ENCODE results near the gene TMEM255B.
"Not testable (repeated sequence)": the region's sequence is repeated elsewhere in the genome, so short reads cannot be mapped to it uniquely, and the experiment has no call there.

The TMEM255B gene

DNA sequence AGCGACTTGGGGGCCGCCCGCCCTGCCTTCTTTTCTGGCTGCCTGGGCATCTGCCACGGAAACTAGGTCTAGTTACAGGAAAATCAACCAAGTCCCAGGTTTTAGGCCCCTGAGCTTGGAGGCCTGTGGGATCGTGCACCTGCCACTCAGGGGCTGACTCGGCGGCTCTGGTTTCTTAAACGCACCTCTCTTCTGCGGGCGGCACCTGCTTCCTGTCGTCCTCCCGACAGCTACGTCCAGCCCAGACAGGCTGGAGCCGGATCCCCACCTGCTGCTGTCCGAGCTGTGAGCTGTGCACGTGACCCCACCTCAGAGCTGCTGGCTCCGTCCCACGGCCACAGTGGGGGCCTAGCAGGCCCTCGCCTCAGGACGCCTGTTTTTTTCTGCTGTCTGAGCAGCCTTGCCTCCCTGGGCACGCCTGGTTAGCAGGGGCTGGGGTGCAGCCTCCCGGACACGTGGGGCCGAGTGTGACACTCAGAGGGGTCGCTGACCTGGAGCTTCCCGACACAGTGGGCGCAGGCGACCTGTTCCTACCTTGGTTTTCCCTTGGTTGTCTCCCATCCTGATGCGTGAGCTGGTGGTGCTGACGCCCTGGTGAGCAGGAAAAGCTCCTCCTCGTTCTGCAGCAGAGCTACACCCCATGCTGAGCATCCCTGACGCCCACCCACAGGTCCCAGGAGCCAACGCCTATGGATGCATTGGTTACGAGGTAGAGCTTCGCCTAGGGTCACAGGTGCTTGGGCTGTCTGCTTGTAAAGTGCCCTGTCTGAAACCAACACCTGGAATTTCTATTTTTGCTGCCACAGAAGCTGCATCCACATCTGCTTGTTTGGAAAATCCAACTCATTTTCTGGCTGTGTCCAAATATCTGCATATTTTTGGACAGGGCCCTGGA, 17.5 kb downstream of the TMEM255B start:
- peak in 2 of 42 donors; percentile 29 to 30 for DNase-seq
- intact Hi-C loops (cut with DNase I): no loop called here

DNA sequence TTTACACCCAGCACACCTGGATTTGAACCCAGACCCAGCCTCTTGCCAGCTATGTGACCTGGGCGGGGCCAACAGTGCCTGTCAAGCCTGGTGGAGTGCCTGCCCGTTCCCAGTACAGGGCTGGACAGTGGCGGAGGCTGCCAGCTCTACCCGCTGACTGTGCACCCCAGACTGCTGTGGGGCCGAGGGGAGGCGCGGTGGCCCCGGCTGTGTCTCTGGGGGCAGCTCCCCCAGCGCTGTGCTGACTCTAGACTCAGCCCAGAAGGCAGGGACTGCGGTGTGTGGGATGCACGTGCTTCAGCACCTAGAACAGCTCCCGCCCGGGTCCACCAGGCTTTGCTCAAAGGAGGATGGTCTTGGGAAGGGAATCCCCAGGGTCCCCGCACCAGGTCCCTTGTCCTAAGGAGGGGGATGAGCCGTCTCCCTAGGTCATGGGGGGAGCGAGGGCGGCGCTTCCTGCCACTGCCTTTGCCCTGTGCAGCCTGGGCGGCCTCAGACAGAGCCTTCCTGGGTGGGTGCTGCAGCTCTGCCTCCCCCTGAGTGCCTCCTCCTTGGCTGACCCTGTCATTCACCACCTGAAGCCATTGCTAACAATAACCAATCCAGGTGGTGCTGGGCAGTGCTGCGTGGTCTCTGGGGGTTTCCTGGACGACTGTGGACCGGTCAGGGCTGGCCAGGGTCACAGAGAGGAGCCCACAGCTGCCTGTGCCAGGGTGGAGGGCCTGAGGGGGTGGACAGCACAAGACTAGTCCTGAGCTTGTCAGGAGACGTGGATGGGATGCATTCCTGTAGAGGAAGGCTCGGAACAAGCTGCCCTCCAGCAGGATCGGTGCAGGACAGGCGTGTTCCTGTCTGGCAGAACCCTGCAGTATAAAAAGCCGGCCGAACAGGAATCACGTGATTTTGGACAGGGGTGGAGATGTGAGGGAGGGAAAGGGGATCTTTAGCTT, 18.6 kb downstream of the TMEM255B start:
- DNase-seq: peak in 2 of 42 donors; percentile 14 to 27
- intact Hi-C loops (cut with DNase I): no loop called here

GRCh38 chr13:113781571-113781970, 22.5 kb downstream of the TMEM255B start:
- no peak for DNase-seq
- intact Hi-C loops (cut with DNase I): no loop called here

- peak in 2 of 42 donors; percentile 2 to 20 for DNase-seq
- intact Hi-C loops (cut with DNase I): no loop called here
These were observed 23.4 kb downstream of the TMEM255B start for GRCh38 chr13:113782472-113782871.

GRCh38 chr13:113783200-113783881, 24.3 kb downstream of the TMEM255B start:
- intact Hi-C loops (cut with DNase I): no loop called here
- DNase-seq: peak in 2 of 42 donors; percentile 2 to 14

GRCh38 chr13:113783966-113784644, 25.1 kb downstream of the TMEM255B start:
- peak in 1 of 42 donors; percentile 3 for DNase-seq
- intact Hi-C loops (cut with DNase I): no loop called here

GRCh38 chr13:113784645-113785024, 25.6 kb downstream of the TMEM255B start:
- DNase-seq: peak in 2 of 42 donors; percentile 22 to 24
- intact Hi-C loops (cut with DNase I): no loop called here

GRCh38 chr13:113785051-113786010, 26.3 kb downstream of the TMEM255B start:
- DNase-seq: peak in 2 of 42 donors; percentile 1 to 16
- intact Hi-C loops (cut with DNase I): no loop called here

GRCh38 chr13:113786262-113786841, 27.3 kb downstream of the TMEM255B start:
- DNase-seq: peak in 1 of 42 donors; percentile 2
- intact Hi-C loops (cut with DNase I): no loop called here

- intact Hi-C loops (cut with DNase I): no loop called here
- DNase-seq: peak in 2 of 42 donors; percentile 0 to 2
These were observed 28.7 kb downstream of the TMEM255B start for GRCh38 chr13:113787694-113788093.

GRCh38 chr13:113788413-113789135, 29.5 kb downstream of the TMEM255B start:
- peak in 2 of 42 donors; percentile 8 to 29 for DNase-seq
- intact Hi-C loops (cut with DNase I): no loop called here

GRCh38 chr13:113789167-113789566, 30.1 kb downstream of the TMEM255B start:
- DNase-seq: peak in 1 of 42 donors; percentile 7
- intact Hi-C loops (cut with DNase I): no loop called here

- DNase-seq: peak in 1 of 42 donors; percentile 0
- intact Hi-C loops (cut with DNase I): not testable (repeated sequence)
These were observed 30.9 kb downstream of the TMEM255B start for GRCh38 chr13:113789931-113790330.

- intact Hi-C loops (cut with DNase I): no loop called here
- DNase-seq: peak in 2 of 42 donors; percentile 2 to 8
These were observed 32.2 kb downstream of the TMEM255B start for GRCh38 chr13:113791226-113791625.

GRCh38 chr13:113791761-113792160, 32.7 kb downstream of the TMEM255B start:
- intact Hi-C loops (cut with DNase I): no loop called here
- DNase-seq: peak in 3 of 42 donors; percentile 6 to 10 (median 7)

- DNase-seq: peak in 2 of 42 donors; percentile 0 to 9
These were observed 33.3 kb downstream of the TMEM255B start for GRCh38 chr13:113792236-113792770.

More at GRCh38 chr13:113792236-113792770, 33.3 kb downstream of the TMEM255B start:
- intact Hi-C loops (cut with DNase I): no loop called here
